NB4 (cell line): ENCODE data around the gene RRAS.
A peak's percentile ranks its signal among the peaks of the same experiment; 100 is the strongest.

Experiments used
- DNase-seq: peaks from one replicate; pipeline ENCODE4 v3.0.0; 2010; ENCODE audit warnings: low read depth
- H3K4me3 ChIP-seq: one replicate; pipeline ENCODE4 v1.5.1; 2011; ENCODE audit warnings: mild to moderate bottlenecking, low read depth, low read length, moderate library complexity
- CTCF ChIP-seq: IDR thresholded peaks from one replicate; pipeline ENCODE4 v1.5.1; 2012; ENCODE audit warnings: low read depth, low read length
- MAX ChIP-seq: IDR thresholded peaks from 2 replicates; pipeline ENCODE4 v1.6.1; 2011; ENCODE audit warnings: low read depth, low read length
- MYC ChIP-seq: IDR thresholded peaks from 2 replicates; pipeline ENCODE4 v1.6.1; 2011; ENCODE audit warnings: low read depth, low read length
- POLR2A ChIP-seq: IDR thresholded peaks from 2 replicates; pipeline ENCODE4 v1.6.1; 2011; ENCODE audit warnings: mild to moderate bottlenecking; ENCODE audit not compliant: insufficient read length; ENCODE audit errors: extremely low read depth

RRAS gene

GRCh38 chr19:49591731-49592485, 48.0 kb downstream of the RRAS start:
- peak; percentile 74 for DNase-seq
- TF ChIP-seq MYC = 0 out of 2 replicates have a peak, but pooled peaks have one; percentile 25
- TF ChIP-seq POLR2A = no peak
- TF ChIP-seq MAX = 0 out of 2 replicates have a peak, but pooled peaks have one; percentile 6
- H3K4me3 ChIP-seq = peak overlapping the region; percentile 85

GRCh38 chr19:49590971-49591730, 48.8 kb downstream of the RRAS start, which contains the start of gene PRR12:
TSS of gene PRR12 (plus strand) at chr19:49591182. CDS start at chr19:49591655, 473 bp downstream.
- DNase-seq = peak; percentile 88
- TF ChIP-seq MAX (no peak), POLR2A (no peak), MYC (peak; percentile 23; the same call in 1 of the 2 replicates), CTCF (no peak)
- peak within 1 kb of the TSS; percentile 90 for H3K4me3 ChIP-seq

- DNase-seq = peak; percentile 99
- H3K4me3 ChIP-seq = peak overlapping the region; percentile 90
- TF ChIP-seq CTCF (no peak), POLR2A (peak; percentile 97), MAX (0 out of 2 replicates have a peak, but pooled peaks have one; percentile 51), MYC (peak; percentile 67)
Measured at GRCh38 chr19:49590071-49590970, 49.6 kb downstream of the RRAS start.

GRCh38 chr19:49589502-49589905, 50.4 kb downstream of the RRAS start:
- DNase-seq = no peak
- TF ChIP-seq POLR2A (no peak), CTCF (no peak), MYC (no peak), MAX (no peak)
- H3K4me3 ChIP-seq = no peak overlapping the region

GRCh38 chr19:49588365-49589122, 51.4 kb downstream of the RRAS start:
- no peak for DNase-seq
- TF ChIP-seq MYC = no peak
- TF ChIP-seq MAX = no peak
- no peak for TF ChIP-seq POLR2A
- TF ChIP-seq CTCF = no peak
- no peak overlapping the region for H3K4me3 ChIP-seq
